ENCODE measurements around the gene KIDINS220. TPM values are rescaled to one million over a fixed set of nuclear protein-coding genes. Genes with fewer than 3 reads are reported as not detected.

KIDINS220 gene
- total and polyA plus RNA-seq, 2 of the 13 experiments (the other 11 are each of a cell fraction or from before 2014, with no cell fraction given) = 25.2 to 32.3 TPM

- H3K4me3 ChIP-seq (replicated peaks in 1 of 3; ENCODE audit: insufficient read depth in 1 of 3, low read depth in 2 of 3, low read length in 3 of 3) = peak overlapping the region; percentile 35 to 92 (median 48); a peak in 5 of 6 replicates
- H3K4me2 ChIP-seq (ENCODE audit: low read depth, low read length) = peak overlapping the region; percentile 71
- 85% methylated on average over 11 of the region's 11 CpGs for WGBS (ENCODE audit: low lambda C conversion rate)
- intact Hi-C loops (cut with micrococcal nuclease; ENCODE audit: unreplicated experiment) (loop anchor here (1.0 kb wide), 1 partner anchor 15 kb away; no protein-coding TSS in a partner anchor), in situ Hi-C loops (cut with HindIII; ENCODE audit: extremely low pct_ligation_motif_present, low pct_unique_long_range_greater_than_20kb) (no loop called here)
- CTCF ChIA-PET (ENCODE audit: low intra/inter-chr PET ratio, low total read pairs) = no interaction called here
- no peak overlapping the region for H2AFZ ChIP-seq (ENCODE audit: low read length)
- no TSS peak for BruUV-seq (replicated peaks)
- no peak for DNase-seq (ENCODE audit: low spot score)
- no peak for FAIRE-seq
- H3K79me2 ChIP-seq (ENCODE audit: insufficient read depth, low read length) = peaks cover 32% of the 10 kb centered on the region
- H3K27me3 ChIP-seq (ENCODE audit: control insufficient read depth in 1 of 2, insufficient read depth in 2 of 2, low read length in 2 of 2) = no peaks in the 10 kb centered on the region; a peak in 1 of 5 replicates
- H3K9ac ChIP-seq (ENCODE audit: insufficient read depth, low read depth, low read length) = no peak overlapping the region
- H4K20me1 ChIP-seq (ENCODE audit: insufficient read depth, low read length) = no peaks in the 10 kb centered on the region; the same call in 1 of the 2 replicates
- POLR2A ChIA-PET = no interaction called here
- H3K9me3 ChIP-seq (ENCODE audit: low read length) = no peaks in the 10 kb centered on the region
- peak; percentile 2; the same call in 2 of the 3 replicates for ATAC-seq
- H3K4me1 ChIP-seq (ENCODE audit: insufficient read depth, low read length) = peaks cover 76% of the 10 kb centered on the region
- no peaks in the 10 kb centered on the region for H3K36me3 ChIP-seq (replicated peaks in 1 of 2; ENCODE audit: control insufficient read depth in 1 of 2, insufficient read depth in 2 of 2, low read length in 2 of 2)
- no peak overlapping the region for H3K27ac ChIP-seq (ENCODE audit: extremely low read length, insufficient read depth, low read length)
- no peak for TF ChIP-seq ZNF501 (CRISPR knock-in tag; IDR thresholded peaks at IDR 0.05)
- TF ChIP-seq DR1 (CRISPR knock-in tag; IDR thresholded peaks at IDR 0.05) = 0 out of 2 replicates have a peak, but pooled peaks have one; percentile 0
- peak; percentile 66 for TF ChIP-seq PRPF4 (IDR thresholded peaks at IDR 0.05; ENCODE audit: low read depth, low read length, poor library complexity, severe bottlenecking)
- TF ChIP-seq ATF4 (CRISPR knock-in tag; IDR thresholded peaks at IDR 0.05) = no peak
- TF ChIP-seq, protein P1, sequence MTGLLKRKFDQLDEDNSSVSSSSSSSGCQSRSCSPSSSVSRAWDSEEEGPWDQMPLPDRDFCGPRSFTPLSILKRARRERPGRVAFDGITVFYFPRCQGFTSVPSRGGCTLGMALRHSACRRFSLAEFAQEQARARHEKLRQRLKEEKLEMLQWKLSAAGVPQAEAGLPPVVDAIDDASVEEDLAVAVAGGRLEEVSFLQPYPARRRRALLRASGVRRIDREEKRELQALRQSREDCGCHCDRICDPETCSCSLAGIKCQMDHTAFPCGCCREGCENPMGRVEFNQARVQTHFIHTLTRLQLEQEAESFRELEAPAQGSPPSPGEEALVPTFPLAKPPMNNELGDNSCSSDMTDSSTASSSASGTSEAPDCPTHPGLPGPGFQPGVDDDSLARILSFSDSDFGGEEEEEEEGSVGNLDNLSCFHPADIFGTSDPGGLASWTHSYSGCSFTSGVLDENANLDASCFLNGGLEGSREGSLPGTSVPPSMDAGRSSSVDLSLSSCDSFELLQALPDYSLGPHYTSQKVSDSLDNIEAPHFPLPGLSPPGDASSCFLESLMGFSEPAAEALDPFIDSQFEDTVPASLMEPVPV (CRISPR knock-in tag; IDR thresholded peaks at IDR 0.05) = peak; percentile 35; the same call in 1 of the 2 replicates
- TF ChIP-seq, protein P2, sequence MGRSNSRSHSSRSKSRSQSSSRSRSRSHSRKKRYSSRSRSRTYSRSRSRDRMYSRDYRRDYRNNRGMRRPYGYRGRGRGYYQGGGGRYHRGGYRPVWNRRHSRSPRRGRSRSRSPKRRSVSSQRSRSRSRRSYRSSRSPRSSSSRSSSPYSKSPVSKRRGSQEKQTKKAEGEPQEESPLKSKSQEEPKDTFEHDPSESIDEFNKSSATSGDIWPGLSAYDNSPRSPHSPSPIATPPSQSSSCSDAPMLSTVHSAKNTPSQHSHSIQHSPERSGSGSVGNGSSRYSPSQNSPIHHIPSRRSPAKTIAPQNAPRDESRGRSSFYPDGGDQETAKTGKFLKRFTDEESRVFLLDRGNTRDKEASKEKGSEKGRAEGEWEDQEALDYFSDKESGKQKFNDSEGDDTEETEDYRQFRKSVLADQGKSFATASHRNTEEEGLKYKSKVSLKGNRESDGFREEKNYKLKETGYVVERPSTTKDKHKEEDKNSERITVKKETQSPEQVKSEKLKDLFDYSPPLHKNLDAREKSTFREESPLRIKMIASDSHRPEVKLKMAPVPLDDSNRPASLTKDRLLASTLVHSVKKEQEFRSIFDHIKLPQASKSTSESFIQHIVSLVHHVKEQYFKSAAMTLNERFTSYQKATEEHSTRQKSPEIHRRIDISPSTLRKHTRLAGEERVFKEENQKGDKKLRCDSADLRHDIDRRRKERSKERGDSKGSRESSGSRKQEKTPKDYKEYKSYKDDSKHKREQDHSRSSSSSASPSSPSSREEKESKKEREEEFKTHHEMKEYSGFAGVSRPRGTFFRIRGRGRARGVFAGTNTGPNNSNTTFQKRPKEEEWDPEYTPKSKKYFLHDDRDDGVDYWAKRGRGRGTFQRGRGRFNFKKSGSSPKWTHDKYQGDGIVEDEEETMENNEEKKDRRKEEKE (IDR thresholded peaks at IDR 0.05) = no peak
- TF ChIP-seq ZNF891 (CRISPR knock-in tag; IDR thresholded peaks at IDR 0.05) = no peak
- no peak for TF ChIP-seq ZNF780A (CRISPR knock-in tag; IDR thresholded peaks at IDR 0.05)
- peak; percentile 11; the same call in 1 of the 2 replicates for TF ChIP-seq GMEB1 (CRISPR knock-in tag; IDR thresholded peaks at IDR 0.05; ENCODE audit: borderline replicate concordance)
- 0 out of 2 replicates have a peak, but pooled peaks have one; percentile 18 for TF ChIP-seq ZNF724P (CRISPR knock-in tag; IDR thresholded peaks at IDR 0.05; ENCODE audit: borderline replicate concordance)
- TF ChIP-seq THAP8 (CRISPR knock-in tag; IDR thresholded peaks at IDR 0.05; ENCODE audit: borderline replicate concordance) = no peak
- TF ChIP-seq ZNF350 (CRISPR knock-in tag; IDR thresholded peaks at IDR 0.05; ENCODE audit: borderline replicate concordance, low read depth) = 0 out of 2 replicates have a peak, but pooled peaks have one; percentile 8
- TF ChIP-seq ZNF598 (CRISPR knock-in tag; IDR thresholded peaks at IDR 0.05; ENCODE audit: borderline replicate concordance) = no peak
- TF ChIP-seq ZNF784 (CRISPR knock-in tag; IDR thresholded peaks at IDR 0.05; ENCODE audit: borderline replicate concordance) = 0 out of 2 replicates have a peak, but pooled peaks have one; percentile 31
Measured at GRCh38 chr2:8837795-8838140, 355 bp upstream of the KIDINS220 start.

Data from HepG2 (cell line).